ENCODE measurements around the gene RACGAP1.

The RACGAP1 gene

GRCh38 chr12:49944046-49944445 is 81.2 kb downstream of the RACGAP1 start:
- TF ChIP-seq NFRKB (IDR thresholded peaks at IDR 0.05) (no peak), SUZ12 (IDR thresholded peaks at IDR 0.05) (no peak), LEF1 (IDR thresholded peaks at IDR 0.05; ENCODE audit: borderline replicate concordance) (no peak), HDGF (IDR thresholded peaks at IDR 0.05; ENCODE audit: borderline replicate concordance) (no peak), ARNT (IDR thresholded peaks at IDR 0.05) (no peak), FOXK2 (IDR thresholded peaks at IDR 0.05) (no peak), ZNF384 (IDR thresholded peaks at IDR 0.05) (no peak), SP1 (IDR thresholded peaks at IDR 0.05) (no peak), BHLHE40 (IDR thresholded peaks at IDR 0.05; ENCODE audit: borderline replicate concordance) (no peak), ELF4 (IDR thresholded peaks at IDR 0.05) (no peak)
- TF ChIP-seq, protein P1, sequence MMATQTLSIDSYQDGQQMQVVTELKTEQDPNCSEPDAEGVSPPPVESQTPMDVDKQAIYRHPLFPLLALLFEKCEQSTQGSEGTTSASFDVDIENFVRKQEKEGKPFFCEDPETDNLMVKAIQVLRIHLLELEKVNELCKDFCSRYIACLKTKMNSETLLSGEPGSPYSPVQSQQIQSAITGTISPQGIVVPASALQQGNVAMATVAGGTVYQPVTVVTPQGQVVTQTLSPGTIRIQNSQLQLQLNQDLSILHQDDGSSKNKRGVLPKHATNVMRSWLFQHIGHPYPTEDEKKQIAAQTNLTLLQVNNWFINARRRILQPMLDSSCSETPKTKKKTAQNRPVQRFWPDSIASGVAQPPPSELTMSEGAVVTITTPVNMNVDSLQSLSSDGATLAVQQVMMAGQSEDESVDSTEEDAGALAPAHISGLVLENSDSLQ (IDR thresholded peaks at IDR 0.05): no peak
- POLR2A ChIA-PET: no interaction called here
- DNase-seq (ENCODE audit: extremely low spot score): no peak
- CTCF ChIA-PET: interaction anchor here (2.0 kb wide), 1 partner anchor 23 kb away, joined by 5 read pairs; no protein-coding TSS in a partner anchor

DNA sequence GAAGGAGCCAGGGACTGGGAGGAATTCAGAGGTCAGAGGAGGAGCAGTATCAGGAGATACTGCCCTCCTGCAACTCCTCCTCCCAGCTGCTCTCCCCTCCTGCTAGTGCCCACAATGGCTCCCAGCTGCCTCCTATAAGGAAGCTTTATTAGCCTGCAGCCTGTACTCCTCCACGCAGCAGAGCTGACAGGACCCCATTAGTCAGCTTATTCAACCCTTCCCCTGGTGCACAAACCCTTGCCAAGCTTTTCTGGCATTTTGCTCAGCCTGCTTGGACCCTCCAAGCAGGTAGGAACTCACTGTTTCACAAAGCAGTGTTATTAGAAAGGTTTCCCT is 81.7 kb downstream of the RACGAP1 start:
- TF ChIP-seq ELF4 (IDR thresholded peaks at IDR 0.05): no peak
- TF ChIP-seq FOXK2 (IDR thresholded peaks at IDR 0.05): no peak
- TF ChIP-seq HDGF (IDR thresholded peaks at IDR 0.05; ENCODE audit: borderline replicate concordance): no peak
- TF ChIP-seq NFRKB (IDR thresholded peaks at IDR 0.05): no peak
- no peak for TF ChIP-seq SUZ12 (IDR thresholded peaks at IDR 0.05)
- no peak for TF ChIP-seq BHLHE40 (IDR thresholded peaks at IDR 0.05; ENCODE audit: borderline replicate concordance)
- TF ChIP-seq TARDBP (IDR thresholded peaks at IDR 0.05): no peak
- TF ChIP-seq ZNF384 (IDR thresholded peaks at IDR 0.05): no peak
- TF ChIP-seq ARNT (IDR thresholded peaks at IDR 0.05): no peak
- TF ChIP-seq CTBP1 (IDR thresholded peaks at IDR 0.05; ENCODE audit: borderline replicate concordance): no peak
- TF ChIP-seq L3MBTL2 (conservative IDR thresholded peaks at IDR 0.05): no peak
- TF ChIP-seq, protein P1 (IDR thresholded peaks at IDR 0.05): no peak
- no peak for TF ChIP-seq FOXA1 (IDR thresholded peaks at IDR 0.05)
- TF ChIP-seq SP1 (IDR thresholded peaks at IDR 0.05): no peak
- TF ChIP-seq FOXM1 (IDR thresholded peaks at IDR 0.05; ENCODE audit: borderline replicate concordance): no peak
- no peak for TF ChIP-seq LEF1 (IDR thresholded peaks at IDR 0.05; ENCODE audit: borderline replicate concordance)
- CTCF ChIA-PET: interaction anchor here (1.3 to 2.0 kb wide), 3 partner anchors 24 to 166 kb away, joined by 4 to 5 read pairs (median 5); no protein-coding TSS in a partner anchor
- POLR2A ChIA-PET: no interaction called here
- DNase-seq (ENCODE audit: extremely low spot score): no peak

GRCh38 chr12:49942921-49943624 is 82.2 kb downstream of the RACGAP1 start:
- POLR2A ChIA-PET: interaction anchor here (1.0 kb wide), 1 partner anchor 100 kb away, joined by 4 read pairs; the partner anchor contains the start of gene BCDIN3D
- no peak for DNase-seq (ENCODE audit: extremely low spot score)
- CTCF ChIA-PET: interaction anchor here (0.5 to 2.0 kb wide), 4 partner anchors 24 to 166 kb away, joined by 4 to 5 read pairs (median 4); no protein-coding TSS in a partner anchor

GRCh38 chr12:49942512-49942893 is 82.8 kb downstream of the RACGAP1 start:
- POLR2A ChIA-PET: interaction anchor here (1.0 kb wide), 1 partner anchor 100 kb away, joined by 4 read pairs; the partner anchor contains the start of gene BCDIN3D
- no peak for DNase-seq (ENCODE audit: extremely low spot score)
- TF ChIP-seq CTBP1 (IDR thresholded peaks at IDR 0.05; ENCODE audit: borderline replicate concordance): no peak
- TF ChIP-seq HDGF (IDR thresholded peaks at IDR 0.05; ENCODE audit: borderline replicate concordance): no peak
- TF ChIP-seq NFRKB (IDR thresholded peaks at IDR 0.05): no peak
- no peak for TF ChIP-seq FOXA1 (IDR thresholded peaks at IDR 0.05)
- TF ChIP-seq BHLHE40 (IDR thresholded peaks at IDR 0.05; ENCODE audit: borderline replicate concordance): no peak
- CTCF ChIA-PET: interaction anchor here (1.3 to 2.0 kb wide), 3 partner anchors 25 to 165 kb away, joined by 4 to 5 read pairs (median 5); no protein-coding TSS in a partner anchor

More at GRCh38 chr12:49942921-49943624, 82.2 kb downstream of the RACGAP1 start:
- TF ChIP-seq BHLHE40 (IDR thresholded peaks at IDR 0.05; ENCODE audit: borderline replicate concordance) (no peak), FOXA1 (IDR thresholded peaks at IDR 0.05) (no peak), ARNT (IDR thresholded peaks at IDR 0.05) (no peak), LEF1 (IDR thresholded peaks at IDR 0.05; ENCODE audit: borderline replicate concordance) (no peak), ELF4 (IDR thresholded peaks at IDR 0.05) (no peak), TARDBP (IDR thresholded peaks at IDR 0.05) (no peak), ZNF384 (IDR thresholded peaks at IDR 0.05) (no peak), SP1 (IDR thresholded peaks at IDR 0.05) (no peak), L3MBTL2 (conservative IDR thresholded peaks at IDR 0.05) (no peak), FOXM1 (IDR thresholded peaks at IDR 0.05; ENCODE audit: borderline replicate concordance) (no peak), HDGF (IDR thresholded peaks at IDR 0.05; ENCODE audit: borderline replicate concordance) (no peak), SUZ12 (IDR thresholded peaks at IDR 0.05) (no peak), CTBP1 (IDR thresholded peaks at IDR 0.05; ENCODE audit: borderline replicate concordance) (no peak), NFRKB (IDR thresholded peaks at IDR 0.05) (no peak), FOXK2 (IDR thresholded peaks at IDR 0.05) (no peak)
- TF ChIP-seq, protein P1 (IDR thresholded peaks at IDR 0.05): no peak

DNA sequence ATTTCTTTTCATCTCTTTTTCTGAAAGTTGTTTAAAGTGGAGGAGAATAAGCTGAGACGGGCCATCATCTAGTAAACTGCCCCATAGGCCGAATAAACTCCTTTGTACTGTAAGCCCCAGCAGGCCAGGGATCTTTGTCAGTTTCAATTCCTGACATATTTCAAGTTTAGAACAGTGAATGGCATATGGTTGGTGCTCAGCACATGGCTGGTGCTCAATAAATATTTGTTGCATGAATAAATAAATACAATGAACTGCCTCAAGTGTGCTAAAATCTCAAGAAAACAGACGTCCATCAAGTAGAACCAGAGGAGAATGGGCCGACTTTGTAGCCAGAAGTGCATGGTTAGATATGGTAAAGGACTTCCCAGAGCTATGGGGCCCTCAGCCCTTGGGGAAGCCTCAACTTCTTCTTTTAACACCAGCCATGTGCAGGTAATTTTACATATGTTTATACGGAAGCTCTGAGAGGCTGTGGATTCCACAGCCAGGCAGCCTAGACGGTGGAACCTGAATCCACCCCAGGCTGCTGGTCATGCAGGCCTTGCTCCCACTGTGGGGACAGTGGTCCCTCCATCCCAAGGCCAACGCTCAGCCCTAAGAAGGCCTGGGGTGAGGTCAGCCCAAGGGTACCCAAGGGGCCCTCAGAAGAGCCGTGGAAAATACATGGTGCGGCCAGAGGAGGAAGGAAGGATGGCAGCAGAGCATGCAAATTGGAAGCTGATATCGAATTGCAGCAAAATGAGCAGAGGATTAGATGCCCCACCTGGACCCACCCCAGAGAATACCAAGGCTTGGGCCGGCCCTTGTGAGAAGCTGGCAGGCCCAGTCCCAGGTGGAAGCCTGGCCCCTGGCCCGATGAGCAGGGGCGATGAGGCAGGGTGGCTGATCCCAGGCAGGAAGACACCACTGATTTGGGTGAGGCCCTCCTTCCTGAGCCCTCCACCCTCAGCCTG is 83.5 kb downstream of the RACGAP1 start:
- POLR2A ChIA-PET: interaction anchor here (0.6 to 1.0 kb wide), 2 partner anchors 98 to 99 kb away, joined by 3 to 4 read pairs; partner anchors contain the start of gene BCDIN3D
- CTCF ChIA-PET: interaction anchor here (1.3 to 2.0 kb wide), 3 partner anchors 25 to 164 kb away, joined by 4 to 5 read pairs (median 5); no protein-coding TSS in a partner anchor

More for the DNA sequence above, 83.5 kb downstream of the RACGAP1 start:
- no peak for DNase-seq (ENCODE audit: extremely low spot score)
- TF ChIP-seq L3MBTL2 (conservative IDR thresholded peaks at IDR 0.05) (no peak), BHLHE40 (IDR thresholded peaks at IDR 0.05; ENCODE audit: borderline replicate concordance) (no peak), LEF1 (IDR thresholded peaks at IDR 0.05; ENCODE audit: borderline replicate concordance) (no peak), FOXK2 (IDR thresholded peaks at IDR 0.05) (no peak), ZNF384 (IDR thresholded peaks at IDR 0.05) (no peak), FOXM1 (IDR thresholded peaks at IDR 0.05; ENCODE audit: borderline replicate concordance) (no peak), NFRKB (IDR thresholded peaks at IDR 0.05) (no peak), TARDBP (IDR thresholded peaks at IDR 0.05) (no peak), SP1 (IDR thresholded peaks at IDR 0.05) (no peak), CTBP1 (IDR thresholded peaks at IDR 0.05; ENCODE audit: borderline replicate concordance) (no peak), FOXA1 (IDR thresholded peaks at IDR 0.05) (no peak), ARNT (IDR thresholded peaks at IDR 0.05) (no peak), HDGF (IDR thresholded peaks at IDR 0.05; ENCODE audit: borderline replicate concordance) (no peak), SUZ12 (IDR thresholded peaks at IDR 0.05) (no peak), ELF4 (IDR thresholded peaks at IDR 0.05) (no peak)
- TF ChIP-seq, protein P1 (IDR thresholded peaks at IDR 0.05): no peak

All from HEK293T (cell line).